Measurements from ENCODE around the gene PARVA. TPM values are rescaled to one million over a fixed set of nuclear protein-coding genes. Genes with fewer than 3 reads are reported as not detected.

PARVA gene
- total RNA-seq, 4 donors from 2014 or later: 64.0 to 164 (median 93.5) TPM

DNA sequence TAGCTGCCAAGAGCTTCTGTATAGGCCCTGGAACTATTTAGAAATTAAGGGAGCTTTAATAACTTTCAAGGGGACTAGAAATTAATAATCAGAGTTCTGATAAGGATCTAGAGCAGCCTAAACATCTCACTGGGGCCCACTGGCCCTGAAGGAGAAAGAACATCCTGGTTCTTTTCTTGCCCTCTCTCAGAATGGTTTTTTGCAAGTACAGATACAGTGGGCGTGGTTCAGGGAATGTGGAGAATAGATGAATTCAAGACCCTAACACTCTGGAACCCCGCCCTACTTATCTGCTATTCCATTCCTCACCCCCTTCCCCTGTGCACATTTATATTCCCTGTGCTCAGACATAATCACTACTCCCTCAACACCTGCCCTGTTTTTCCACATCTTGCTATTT is 90.2 kb downstream of the PARVA start:
- DNase-seq (ENCODE audit: low spot score) (no peak), ATAC-seq (ENCODE audit: low FRiP score) (no peak)
- TF ChIP-seq, protein P1, sequence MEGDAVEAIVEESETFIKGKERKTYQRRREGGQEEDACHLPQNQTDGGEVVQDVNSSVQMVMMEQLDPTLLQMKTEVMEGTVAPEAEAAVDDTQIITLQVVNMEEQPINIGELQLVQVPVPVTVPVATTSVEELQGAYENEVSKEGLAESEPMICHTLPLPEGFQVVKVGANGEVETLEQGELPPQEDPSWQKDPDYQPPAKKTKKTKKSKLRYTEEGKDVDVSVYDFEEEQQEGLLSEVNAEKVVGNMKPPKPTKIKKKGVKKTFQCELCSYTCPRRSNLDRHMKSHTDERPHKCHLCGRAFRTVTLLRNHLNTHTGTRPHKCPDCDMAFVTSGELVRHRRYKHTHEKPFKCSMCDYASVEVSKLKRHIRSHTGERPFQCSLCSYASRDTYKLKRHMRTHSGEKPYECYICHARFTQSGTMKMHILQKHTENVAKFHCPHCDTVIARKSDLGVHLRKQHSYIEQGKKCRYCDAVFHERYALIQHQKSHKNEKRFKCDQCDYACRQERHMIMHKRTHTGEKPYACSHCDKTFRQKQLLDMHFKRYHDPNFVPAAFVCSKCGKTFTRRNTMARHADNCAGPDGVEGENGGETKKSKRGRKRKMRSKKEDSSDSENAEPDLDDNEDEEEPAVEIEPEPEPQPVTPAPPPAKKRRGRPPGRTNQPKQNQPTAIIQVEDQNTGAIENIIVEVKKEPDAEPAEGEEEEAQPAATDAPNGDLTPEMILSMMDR (IDR thresholded peaks at IDR 0.05): no peak

GRCh38 chr11:12469451-12469850 is 92.1 kb downstream of the PARVA start:
- ATAC-seq (ENCODE audit: low FRiP score) (peak; percentile 34), DNase-seq (ENCODE audit: low spot score) (no peak)
- TF ChIP-seq, protein P1 (IDR thresholded peaks at IDR 0.05): no peak

- ATAC-seq (ENCODE audit: low FRiP score) (no peak), DNase-seq (ENCODE audit: low spot score) (no peak)
- TF ChIP-seq, protein P1 (IDR thresholded peaks at IDR 0.05): no peak
Measured at GRCh38 chr11:12470236-12470635, 92.9 kb downstream of the PARVA start.

GRCh38 chr11:12472401-12473005 is 95.1 kb downstream of the PARVA start:
- ATAC-seq (ENCODE audit: low FRiP score) (no peak), DNase-seq (ENCODE audit: low spot score) (no peak)
- TF ChIP-seq, protein P1 (IDR thresholded peaks at IDR 0.05): no peak

- DNase-seq (ENCODE audit: low spot score) (no peak), ATAC-seq (ENCODE audit: low FRiP score) (no peak)
- TF ChIP-seq, protein P1 (IDR thresholded peaks at IDR 0.05): no peak
Measured at GRCh38 chr11:12473381-12473780, 96.0 kb downstream of the PARVA start.

DNA sequence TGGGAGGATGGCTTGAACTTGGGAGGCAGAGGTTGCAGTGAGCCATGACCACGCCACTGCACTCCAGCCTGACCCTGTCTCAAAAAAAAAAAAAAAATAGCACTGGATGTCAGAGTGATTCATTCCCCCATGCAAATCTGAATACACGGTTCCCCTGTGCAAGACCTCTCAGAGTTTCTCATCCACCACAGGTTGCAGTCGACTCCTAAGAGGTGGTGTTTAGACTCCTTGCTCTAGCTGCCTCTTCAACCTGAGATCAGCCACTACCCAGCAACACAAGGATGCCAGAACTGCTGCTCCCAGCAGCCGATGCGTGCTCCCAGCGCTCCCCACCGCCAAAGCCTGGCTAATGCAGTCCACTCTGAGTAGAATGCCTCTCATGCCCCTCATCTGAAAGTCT is 97.5 kb downstream of the PARVA start:
- no peak for ATAC-seq (ENCODE audit: low FRiP score)
- TF ChIP-seq, protein P1 (IDR thresholded peaks at IDR 0.05): no peak

DNA sequence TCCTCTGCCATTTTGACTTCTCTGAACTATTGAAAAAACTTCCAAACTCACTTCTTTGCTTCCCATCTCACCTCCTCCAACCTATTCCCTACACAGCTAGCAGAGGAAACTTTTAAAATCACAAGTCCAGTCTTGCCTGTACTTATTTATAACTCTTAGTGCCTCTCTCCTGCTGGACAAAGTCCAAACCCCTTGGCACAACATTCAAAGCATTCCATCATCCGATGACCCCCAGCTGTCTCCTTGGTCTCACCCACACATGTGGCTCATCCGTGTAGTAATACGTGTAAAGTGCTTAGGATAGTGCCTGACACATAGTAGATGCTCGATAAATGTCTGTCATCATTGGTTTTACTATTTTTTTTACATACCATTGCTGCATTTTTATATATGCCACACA is 101.4 kb downstream of the PARVA start:
- TF ChIP-seq, protein P1 (IDR thresholded peaks at IDR 0.05): no peak
- no peak for DNase-seq (ENCODE audit: low spot score)

More for the DNA sequence above, 97.5 kb downstream of the PARVA start:
- no peak for DNase-seq (ENCODE audit: low spot score)

More for the DNA sequence above, 101.4 kb downstream of the PARVA start:
- no peak for ATAC-seq (ENCODE audit: low FRiP score)

Measured in omental fat pad (tissue), 4 donors.